Panc1 (cell line): ENCODE measurements around the gene ZNF407. TPM values are rescaled to one million over a fixed set of nuclear protein-coding genes. Genes with fewer than 3 reads are reported as not detected.

Source experiments
- ATAC-seq: fragments of 200-7000 bp; cut with Tn5 transposase; 2 replicates; pipeline ENCODE4 v1.9.1; 2020; ENCODE audit warnings: mild to moderate bottlenecking, moderate library complexity
- BruUV-seq: library from RNA; stranded (reverse); fragments of 400-500 nt; replicated peaks from 2 replicates; lab custom pipeline; 2021; lab: Mats Ljungman, UMichigan
- CTCF ChIA-PET: fragments of 300-600 bp; sonication (Branson Sonifier 250); formaldehyde crosslinking; loops from one replicate; lab custom pipeline; 2022; ENCODE audit warnings: antibody characterized with exemption; lab: Charles Lee
- POLR2A ChIA-PET: fragments of 300-600 bp; sonication (Branson Sonifier 250); formaldehyde crosslinking; loops from one replicate; lab custom pipeline; 2022; ENCODE audit warnings: antibody characterized with exemption; lab: Charles Lee
- DNase-seq: peaks from one replicate; pipeline ENCODE4 v3.0.0-alpha.2; 2010; ENCODE audit warnings: low read depth, low spot score
- H3K27ac ChIP-seq: 2 replicates; pipeline ENCODE4 v1.5.1; 2011; ENCODE audit warnings: mild to moderate bottlenecking, low read length, inconsistent platforms
- H3K27me3 ChIP-seq: fragments of 200-500 bp; sonication (Bioruptor generic); 2 replicates; pipeline ENCODE4 v1.6.0; 2014; ENCODE audit warnings: low read length, inconsistent platforms; ENCODE audit not compliant: control insufficient read depth, insufficient read depth
- H3K36me3 ChIP-seq: fragments of 200-500 bp; sonication (Bioruptor generic); 2 replicates; pipeline ENCODE4 v1.5.1; 2014; ENCODE audit warnings: inconsistent platforms, mild to moderate bottlenecking, low read length, moderate library complexity; ENCODE audit not compliant: control insufficient read depth, insufficient read depth
- H3K4me1 ChIP-seq: 2 replicates; pipeline ENCODE4 v1.5.1; 2011; ENCODE audit warnings: inconsistent platforms, mild to moderate bottlenecking, low read length, moderate library complexity; ENCODE audit not compliant: control insufficient read depth, insufficient read depth
- H3K4me3 ChIP-seq, 2 experiments: 2 replicates each; pipeline ENCODE4 v1.5.1; 2011 to 2012; ENCODE audit warnings: low read depth in 2 of 2, low read length in 2 of 2, mild to moderate bottlenecking in 2 of 2, inconsistent platforms in 1 of 2, moderate library complexity in 1 of 2
- H3K9me3 ChIP-seq: fragments of 200-500 bp; sonication (Bioruptor generic); 2 replicates; pipeline ENCODE4 v1.5.1; 2014; ENCODE audit warnings: low read depth, mild to moderate bottlenecking, inconsistent platforms, low read length, moderate library complexity; ENCODE audit not compliant: control insufficient read depth, insufficient read depth
- CTCF ChIP-seq: fragments of 450-650 bp; IDR thresholded peaks from 2 replicates; pipeline ENCODE4 v1.5.1; 2017; ENCODE audit warnings: mild to moderate bottlenecking
- POLR2AphosphoS5 ChIP-seq: IDR thresholded peaks from 2 replicates; pipeline ENCODE4 v1.6.1; 2012; ENCODE audit warnings: mild to moderate bottlenecking, low read depth, low read length, moderate library complexity
- REST ChIP-seq, 2 experiments: IDR thresholded peaks; 2 replicates each; pipeline ENCODE4 v1.6.1; 2011 to 2012; ENCODE audit warnings: low read depth in 2 of 2, control low read depth in 1 of 2, low read length in 1 of 2, mild to moderate bottlenecking in 1 of 2, moderate library complexity in 1 of 2; ENCODE audit not compliant: insufficient read depth in 1 of 2
- SIN3A ChIP-seq: IDR thresholded peaks from 2 replicates; pipeline ENCODE4 v1.6.1; 2012; ENCODE audit warnings: low read depth, mild to moderate bottlenecking, low read length, moderate library complexity, borderline replicate concordance; ENCODE audit not compliant: insufficient read depth
- TCF7L2 ChIP-seq: IDR thresholded peaks from 2 replicates; pipeline ENCODE4 v1.6.1; 2011; ENCODE audit warnings: mild to moderate bottlenecking, low read depth, low read length, inconsistent platforms
- in situ Hi-C: cut with HindIII; loops from 2 replicates; pipeline ENCODE4 v1.10.0; 2016; ENCODE audit warnings: low sequenced_read_pairs, low pct_unique_long_range_greater_than_20kb
- intact Hi-C: fragments of 100-400 bp; cut with micrococcal nuclease; formaldehyde crosslinking; loops from one replicate; pipeline ENCODE4 v1.10.0; 2022; ENCODE audit not compliant: unreplicated experiment
- total RNA-seq: library from RNA; stranded (reverse); gene quantifications from one replicate; pipeline ENCODE4 v1.2.1, GENCODE V29; 2021; ENCODE audit not compliant: unreplicated experiment

The ZNF407 gene
- total RNA-seq, 1 experiment from 2014 or later = 16.8 TPM

GRCh38 chr18:74617486-74617885 lies 19.8 kb downstream of the ZNF407 start:
- Histone ChIP-seq H3K36me3 (no peaks in the 10 kb centered on the region), H3K4me3 (no peak overlapping the region), H3K4me1 (peaks cover 7% of the 10 kb centered on the region), H3K9me3 (peaks cover 9% of the 10 kb centered on the region; the same call in 1 of the 2 replicates), H3K27me3 (no peaks in the 10 kb centered on the region), H3K27ac (no peak overlapping the region)
- TF ChIP-seq CTCF (no peak), SIN3A (no peak), TCF7L2 (no peak), POLR2AphosphoS5 (no peak), REST (IDR thresholded peaks at IDR 0.05; ENCODE audit: insufficient read depth in 1 of 2, low read depth in 2 of 2, low read length in 1 of 2) (no peak)
- intact Hi-C loops = no loop called here
- ChIA-PET CTCF (no interaction called here), POLR2A (no interaction called here)
- in situ Hi-C loops = no loop called here
- DNase-seq (no peak), ATAC-seq (no peak)
- no TSS peak for BruUV-seq

- no peaks in the 10 kb centered on the region for H3K9me3 ChIP-seq
- in situ Hi-C loops = no loop called here
- ChIA-PET POLR2A (no interaction called here), CTCF (interaction anchor here (0.6 kb wide), 1 partner anchor 690 kb away, joined by 5 read pairs; no protein-coding TSS in a partner anchor)
- H3K27me3 ChIP-seq = no peaks in the 10 kb centered on the region
- intact Hi-C loops = no loop called here
- H3K27ac ChIP-seq = no peak overlapping the region
- H3K4me1 ChIP-seq = no peaks in the 10 kb centered on the region; the same call in 1 of the 2 replicates
- no peaks in the 10 kb centered on the region for H3K36me3 ChIP-seq
- H3K4me3 ChIP-seq = no peak overlapping the region
- DNase-seq = no peak
- BruUV-seq = no TSS peak
- TF ChIP-seq CTCF (no peak), SIN3A (no peak), POLR2AphosphoS5 (no peak), REST (IDR thresholded peaks at IDR 0.05; ENCODE audit: insufficient read depth in 1 of 2, low read depth in 2 of 2, low read length in 1 of 2) (no peak), TCF7L2 (no peak)
- ATAC-seq = no peak
Observed at GRCh38 chr18:74622072-74622471, 24.4 kb downstream of the ZNF407 start.
